Measurements from ENCODE around the gene LMO7.
"Not testable (repeated sequence)": the region's sequence is repeated elsewhere in the genome, so short reads cannot be mapped to it uniquely, and the experiment has no call there.

LMO7 gene

DNA sequence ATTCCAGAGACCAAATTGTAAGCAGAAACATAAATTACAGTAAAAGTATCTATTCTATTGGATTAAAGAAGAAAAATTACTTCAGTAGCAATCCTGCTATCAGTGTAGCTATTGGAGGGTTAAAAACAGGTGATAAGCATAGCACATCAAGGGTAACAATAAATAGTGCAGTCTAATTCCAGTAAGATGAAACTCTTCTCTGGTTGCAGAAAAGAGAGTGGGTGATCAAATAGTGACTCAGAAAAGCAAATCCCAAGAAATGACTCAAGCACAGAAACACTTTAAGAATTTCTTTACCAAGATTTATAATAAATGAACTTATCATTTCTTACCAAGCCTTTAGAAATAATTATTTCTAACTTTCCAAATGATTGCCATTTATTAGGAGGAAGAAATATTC, 135.7 kb downstream of the LMO7 start:
- no peak for DNase-seq (ENCODE audit: low read depth in 2 of 2)

DNA sequence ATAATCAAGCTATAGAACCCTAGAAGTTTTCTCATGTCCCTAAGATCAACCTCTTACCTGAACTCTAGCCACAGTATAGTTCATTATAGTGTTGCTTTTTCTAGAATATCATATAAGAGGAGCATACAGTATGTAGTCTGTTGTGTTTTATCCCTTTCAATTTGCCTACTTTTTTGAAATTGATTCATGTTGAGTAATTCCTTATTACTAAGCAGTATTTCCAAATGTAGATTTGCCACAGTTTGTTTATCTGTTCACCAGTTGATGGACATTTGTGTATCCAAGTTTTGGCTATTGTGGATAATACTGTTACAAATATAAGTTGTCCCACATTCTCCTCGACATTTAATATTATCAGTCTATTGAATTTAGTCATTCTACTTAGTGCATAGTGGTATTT, 138.0 kb downstream of the LMO7 start:
- DNase-seq (ENCODE audit: low read depth in 2 of 2) = no peak

DNA sequence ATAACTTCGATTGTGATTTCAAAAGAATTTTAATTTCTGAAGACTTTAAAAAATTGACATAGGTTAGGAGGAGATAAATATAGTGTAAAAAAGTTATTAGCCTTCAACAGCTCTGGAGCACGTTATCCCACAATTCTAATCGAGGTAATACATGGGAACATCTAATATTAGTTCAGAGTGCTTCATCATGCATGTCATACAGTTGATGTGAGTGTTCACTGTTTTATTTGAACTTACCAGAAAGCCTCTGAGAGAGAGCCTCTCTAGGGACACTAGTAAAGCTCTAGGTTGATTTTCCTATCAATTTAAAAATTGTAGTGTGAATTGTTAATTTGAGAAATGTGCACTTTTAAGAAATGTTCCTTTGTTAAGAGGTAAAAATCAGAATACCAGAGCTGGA, 140.4 kb downstream of the LMO7 start:
- DNase-seq (ENCODE audit: low read depth in 2 of 2) = no peak

DNA sequence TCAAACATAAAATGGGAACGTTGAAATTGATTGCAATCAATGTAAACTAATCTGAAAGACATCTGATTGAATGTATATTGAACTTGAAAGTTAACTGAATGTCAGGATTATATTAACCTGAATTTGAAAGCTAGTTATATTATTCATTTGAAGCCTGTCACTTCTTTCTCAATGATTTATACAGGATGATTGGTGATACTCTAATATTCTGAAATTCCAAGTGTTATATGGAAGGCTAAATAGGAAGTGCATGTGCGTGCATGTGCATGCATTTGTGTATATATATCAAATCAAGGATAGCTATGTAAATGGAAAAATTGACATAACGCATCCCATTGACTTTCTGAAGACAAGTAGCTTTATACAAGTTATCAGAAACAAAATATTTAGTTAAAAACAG, 143.3 kb downstream of the LMO7 start:
- no peak for DNase-seq (ENCODE audit: low read depth in 2 of 2)

DNA sequence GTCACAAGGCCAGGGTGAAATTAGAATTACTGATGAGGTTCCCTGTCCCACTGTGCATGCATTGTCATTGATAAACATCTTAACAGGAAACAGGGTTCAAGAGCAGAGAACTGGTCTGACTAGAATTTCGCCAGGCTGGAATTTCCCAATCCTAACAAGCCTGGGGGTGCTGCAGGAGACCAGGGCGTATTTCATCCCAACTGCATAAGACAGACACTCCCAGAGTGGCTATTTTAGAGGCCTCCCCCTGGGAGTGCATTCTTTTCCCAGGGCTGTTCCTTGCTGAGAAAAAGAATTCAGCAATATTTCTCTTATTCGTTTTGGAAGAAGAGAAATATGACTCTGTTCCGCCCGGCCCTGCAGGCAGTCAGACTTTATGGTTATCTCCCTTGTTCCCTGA, 144.0 kb downstream of the LMO7 start:
- not testable (repeated sequence) for DNase-seq (ENCODE audit: low read depth in 2 of 2)

DNA sequence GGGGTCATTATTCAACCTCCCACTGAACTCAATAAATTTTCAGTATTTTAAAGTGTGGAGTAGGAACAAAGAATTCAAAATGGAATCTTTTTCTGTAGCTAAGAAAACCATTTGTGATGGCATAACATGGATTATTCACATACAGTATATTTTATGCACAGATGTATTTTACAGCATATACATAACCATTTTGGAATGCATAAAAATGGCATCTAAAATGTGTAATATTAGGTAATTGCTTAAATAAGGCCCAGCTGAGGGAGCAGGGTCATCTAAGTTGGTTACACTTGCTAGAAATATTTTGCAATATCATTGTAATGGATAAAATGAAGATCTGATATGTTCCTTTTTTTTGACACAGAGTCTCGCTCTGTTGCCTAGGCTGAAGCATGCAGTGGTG, 146.9 kb downstream of the LMO7 start:
- DNase-seq (ENCODE audit: low read depth in 2 of 2) = no peak

DNA sequence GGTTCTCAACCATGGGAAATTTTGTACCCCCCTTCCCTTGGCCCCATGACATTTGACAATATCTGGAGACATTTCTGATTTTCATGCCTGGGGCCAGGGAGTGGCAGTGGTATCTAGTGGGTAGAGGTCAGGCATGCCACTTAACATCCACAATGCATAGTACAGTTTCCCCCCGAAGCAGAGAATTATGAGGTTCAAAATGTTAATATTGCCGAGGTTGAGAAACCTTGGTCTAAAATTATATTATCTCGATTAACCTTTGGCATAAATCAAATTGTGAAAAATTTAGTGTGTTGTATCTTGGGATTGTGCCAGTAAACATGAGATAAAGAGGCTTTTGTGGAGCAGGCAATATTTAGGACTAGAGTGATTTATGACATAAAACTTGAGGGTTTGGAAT, 147.9 kb downstream of the LMO7 start:
- no peak for DNase-seq (ENCODE audit: low read depth in 2 of 2)

DNA sequence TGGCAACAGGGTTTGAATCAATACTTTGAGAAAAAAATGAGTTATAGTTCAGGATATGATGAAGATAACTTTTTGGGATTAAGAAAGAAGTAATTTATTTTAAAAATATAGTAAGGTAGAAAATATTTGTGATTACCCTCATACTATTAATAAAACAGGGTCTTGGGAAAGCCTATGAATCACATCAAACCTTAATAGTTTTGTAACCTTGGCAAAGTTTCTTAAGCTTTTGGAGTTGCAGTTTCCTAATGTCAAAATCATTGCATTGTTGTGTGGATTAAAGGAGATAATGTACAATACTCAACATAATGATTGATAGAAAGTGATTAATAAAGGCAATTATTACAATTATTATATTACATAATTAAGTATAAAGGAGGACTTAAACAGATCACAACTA, 149.0 kb downstream of the LMO7 start:
- no peak for DNase-seq (ENCODE audit: low read depth in 2 of 2)

DNA sequence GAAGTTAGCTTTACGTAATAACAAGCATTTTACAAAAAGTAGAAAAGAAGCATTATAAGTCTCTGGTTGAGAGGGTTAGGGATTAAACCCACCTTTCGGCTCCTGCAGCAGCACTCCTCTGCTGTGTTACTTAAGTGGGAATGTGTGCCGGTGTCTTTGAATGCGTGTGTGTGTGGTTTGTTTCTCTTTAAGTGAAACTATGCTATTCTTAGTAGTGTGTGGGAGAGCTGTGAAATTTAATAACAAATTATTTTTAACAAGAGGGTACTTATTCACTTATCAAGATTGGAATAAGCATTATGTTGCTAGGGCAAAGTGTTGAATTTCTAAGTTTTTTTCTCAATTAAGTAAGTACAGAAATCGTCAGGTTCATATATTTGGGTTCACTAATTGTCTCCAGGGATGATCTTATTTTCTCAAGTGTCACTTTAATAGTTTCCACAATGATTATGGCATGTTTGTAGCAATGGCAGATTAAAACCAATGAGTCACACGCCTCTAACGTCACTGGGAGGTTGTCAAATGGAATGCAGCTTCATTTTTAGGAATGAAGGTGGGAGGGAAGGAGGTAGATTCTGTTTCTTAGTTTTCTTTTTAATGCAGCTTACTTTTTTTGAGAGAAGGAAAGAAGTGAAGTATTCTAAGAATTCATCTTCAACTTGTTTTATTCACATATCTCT, 151.3 kb downstream of the LMO7 start:
- no peak for DNase-seq (ENCODE audit: low read depth in 2 of 2)

DNA sequence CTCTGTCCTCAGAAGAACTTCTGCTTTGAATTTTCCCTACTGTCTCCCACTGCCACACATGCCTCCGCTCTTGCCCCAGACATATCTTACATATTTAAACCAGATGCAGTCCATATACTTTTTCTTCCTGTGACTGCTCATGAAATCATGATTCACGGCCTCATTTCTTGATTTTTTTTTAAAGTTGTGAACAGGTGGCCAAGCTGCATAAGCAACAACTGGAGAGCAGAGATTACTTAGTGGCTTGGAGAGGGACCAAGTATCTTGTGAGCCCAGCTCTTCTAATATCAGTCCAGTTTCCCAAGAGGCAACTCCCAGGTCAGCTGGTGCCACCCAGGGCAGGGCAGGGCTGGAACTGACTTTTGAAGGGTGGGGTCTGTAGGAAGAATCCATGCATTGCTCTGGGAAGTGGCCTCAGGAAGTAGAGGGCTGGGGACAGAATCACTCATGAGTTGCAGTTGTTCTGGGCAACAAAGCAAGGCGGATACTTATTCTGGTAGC, 152.4 kb downstream of the LMO7 start:
- DNase-seq (ENCODE audit: low read depth in 2 of 2) = no peak

DNA sequence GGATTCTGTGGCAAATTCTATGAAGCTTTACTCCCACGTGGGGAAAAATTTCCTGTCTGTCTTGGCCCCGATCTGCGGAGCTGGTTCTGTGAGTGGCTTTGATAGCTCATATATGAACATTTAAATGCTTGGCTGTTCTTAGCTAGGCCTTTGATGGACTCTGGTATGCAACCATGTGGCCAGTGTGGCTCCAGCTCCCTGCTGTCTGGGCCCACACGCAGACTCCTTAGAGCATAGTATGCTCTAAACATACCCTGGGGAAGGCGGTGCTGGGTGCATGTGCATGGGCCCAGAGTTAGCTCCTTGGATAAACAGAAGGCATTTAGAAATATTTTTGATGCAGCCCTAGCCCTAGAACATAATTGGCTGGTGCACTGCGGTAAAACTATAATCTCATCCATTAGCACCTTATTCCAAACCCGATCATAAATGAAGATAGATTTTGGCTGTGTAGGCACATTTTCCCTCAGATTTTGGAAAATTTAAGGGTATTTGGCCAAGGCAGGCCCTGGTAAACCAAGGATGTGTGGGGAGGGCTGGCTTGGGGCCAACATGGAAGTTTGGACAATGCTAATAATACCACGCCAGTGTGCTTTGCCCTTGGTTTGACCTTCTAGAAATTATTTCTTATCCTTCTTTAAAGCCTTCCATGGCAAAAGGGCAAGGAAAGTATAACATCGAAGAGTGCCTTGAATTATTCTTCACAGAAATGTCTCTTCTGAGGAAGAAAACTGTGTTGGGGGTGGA, 153.5 kb downstream of the LMO7 start:
- DNase-seq (ENCODE audit: low read depth in 2 of 2) = no peak

DNA sequence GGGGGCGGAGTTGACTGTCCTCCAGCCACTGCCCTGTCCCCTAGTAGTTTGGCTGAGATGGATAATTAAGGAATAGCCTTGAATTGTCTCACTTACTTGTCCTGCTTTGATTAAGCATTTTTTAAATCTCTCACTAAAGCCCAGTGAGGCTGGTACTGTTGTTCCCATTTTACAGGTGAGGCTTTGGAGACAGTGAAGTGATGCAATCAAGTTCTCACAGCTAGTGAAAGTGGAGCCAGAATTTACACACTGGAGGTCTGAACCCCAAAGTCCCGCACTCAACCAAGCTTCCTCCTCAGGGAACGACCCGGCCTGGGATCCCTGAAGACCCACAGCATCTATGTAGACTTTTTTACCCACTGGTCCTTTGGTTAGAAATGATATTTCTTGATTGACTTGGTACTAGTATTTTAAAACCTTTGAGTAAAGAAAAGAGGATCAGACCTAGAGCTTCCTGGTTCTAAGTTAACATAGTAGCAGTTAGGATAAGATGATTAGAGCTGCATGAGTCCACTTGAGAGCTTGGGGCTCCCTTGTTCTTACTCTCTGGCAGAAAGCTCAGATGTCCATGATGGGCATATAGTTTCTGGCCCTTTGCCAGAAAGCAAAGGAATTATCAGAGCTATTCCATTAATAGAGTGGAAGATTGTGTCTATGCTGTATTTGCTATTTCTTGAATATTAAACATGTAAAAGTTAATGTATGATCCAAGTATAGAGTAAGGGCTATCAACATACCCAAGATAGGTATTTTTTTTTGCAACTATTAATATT, 154.3 kb downstream of the LMO7 start:
- no peak for DNase-seq (ENCODE audit: low read depth in 2 of 2)

DNA sequence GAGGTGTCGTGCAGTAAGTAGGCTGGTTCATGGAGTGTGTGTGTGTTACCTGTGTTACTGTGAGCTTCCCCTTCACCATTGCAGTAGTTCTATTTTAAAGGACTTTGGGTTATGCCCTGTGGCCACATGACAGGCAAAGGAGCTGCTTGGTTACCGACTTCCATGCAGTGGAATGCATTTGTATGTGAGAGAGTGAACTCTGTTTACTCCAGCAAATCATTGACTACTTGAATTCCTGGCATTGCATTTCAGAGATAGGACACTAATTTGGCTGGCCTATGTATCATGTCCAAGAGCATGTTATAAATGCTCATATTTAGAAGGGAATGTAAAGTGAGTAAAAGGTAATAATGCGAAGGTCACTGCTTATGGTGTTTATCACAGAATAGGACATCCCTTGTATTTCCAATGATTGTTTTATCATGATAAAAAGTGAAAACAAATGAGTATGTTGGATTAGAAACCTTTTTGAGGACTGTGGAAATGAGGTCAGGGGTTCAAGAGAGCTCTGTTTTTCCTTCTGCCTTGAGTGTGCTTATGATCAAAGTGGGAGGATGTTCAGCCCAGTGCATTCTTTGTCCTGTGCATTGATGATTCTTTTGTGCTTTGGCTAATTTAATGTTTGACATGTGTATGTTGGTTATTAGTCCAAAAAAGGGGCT, 156.5 kb downstream of the LMO7 start:
- DNase-seq (ENCODE audit: low read depth in 2 of 2) = no peak

DNA sequence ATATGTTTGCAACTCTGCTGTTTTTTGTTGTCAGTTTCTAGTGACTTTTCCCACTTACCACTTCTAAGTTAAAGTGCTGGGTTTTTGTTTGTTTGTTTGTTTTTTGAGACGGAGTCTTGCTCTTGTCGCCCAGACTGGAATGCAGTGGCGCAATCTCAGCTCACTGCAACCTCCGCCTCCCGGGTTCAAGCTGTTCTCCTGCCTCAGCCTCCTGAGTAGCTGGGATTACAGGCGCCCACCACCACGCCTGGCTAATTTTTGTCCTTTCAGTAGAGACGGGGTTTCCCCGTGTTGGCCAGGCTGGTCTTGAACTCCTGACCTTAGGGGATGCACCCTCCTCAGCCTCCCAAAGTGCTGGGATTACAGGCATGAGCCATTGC, 157.0 kb downstream of the LMO7 start:
- not testable (repeated sequence) for DNase-seq (ENCODE audit: low read depth in 2 of 2)

DNA sequence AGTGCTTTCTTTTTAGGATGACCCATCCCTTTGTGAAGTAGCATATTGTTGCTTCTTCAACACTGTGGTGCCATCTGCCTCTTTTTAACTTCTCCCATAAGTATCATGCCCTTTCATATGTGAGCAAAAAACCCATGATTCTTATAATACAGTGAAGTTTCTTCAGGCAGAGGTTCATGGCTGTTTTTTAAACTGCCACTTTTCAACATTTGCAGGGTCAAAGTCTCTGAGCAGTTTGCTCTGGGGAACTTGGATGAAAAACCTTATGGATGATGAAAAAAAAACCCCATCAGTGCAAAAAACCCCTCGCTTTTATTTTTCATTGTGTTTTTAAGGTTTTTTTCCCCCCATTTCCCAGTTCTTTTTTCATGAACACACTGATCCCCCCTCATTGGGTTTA, 158.5 kb downstream of the LMO7 start:
- DNase-seq (ENCODE audit: low read depth in 2 of 2) = no peak

DNA sequence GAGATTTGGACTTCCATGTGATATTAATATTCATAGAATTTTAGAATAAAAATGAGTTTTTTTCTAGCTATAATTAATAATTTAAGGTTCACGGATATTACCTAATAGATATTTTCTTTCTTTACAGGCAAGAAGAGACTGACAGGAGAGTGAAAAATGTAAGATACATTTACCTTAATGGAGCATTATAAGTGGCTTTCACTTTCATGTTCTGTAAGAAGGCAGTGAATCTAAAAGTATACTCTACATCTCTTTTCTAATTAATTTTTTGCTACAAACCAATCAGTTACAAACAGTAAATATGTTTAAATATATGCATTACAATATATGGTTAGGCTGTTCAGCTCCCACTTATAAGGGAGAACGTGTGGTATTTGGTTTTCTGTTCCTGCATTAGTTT, 159.1 kb downstream of the LMO7 start:
- DNase-seq (ENCODE audit: low read depth in 2 of 2) = no peak

DNA sequence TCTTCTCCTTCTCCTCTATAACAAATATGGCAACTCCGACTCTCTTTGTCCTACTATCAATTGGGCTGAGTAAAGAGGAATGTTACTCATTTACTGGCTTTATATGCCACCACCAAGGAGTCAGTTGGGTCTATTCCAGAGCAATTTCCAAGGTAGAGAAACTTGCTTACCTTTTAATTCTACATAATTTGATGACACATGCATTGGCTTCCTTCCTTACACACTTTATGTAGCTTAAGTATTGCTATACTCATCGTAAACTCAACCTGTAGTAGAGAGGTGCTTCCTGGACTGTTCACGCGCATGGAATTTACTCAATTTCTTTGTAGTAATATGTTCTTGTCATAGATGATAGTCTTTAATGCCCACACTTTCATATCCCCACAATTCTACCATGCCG, 160.7 kb downstream of the LMO7 start:
- DNase-seq (ENCODE audit: low read depth in 2 of 2) = no peak

DNA sequence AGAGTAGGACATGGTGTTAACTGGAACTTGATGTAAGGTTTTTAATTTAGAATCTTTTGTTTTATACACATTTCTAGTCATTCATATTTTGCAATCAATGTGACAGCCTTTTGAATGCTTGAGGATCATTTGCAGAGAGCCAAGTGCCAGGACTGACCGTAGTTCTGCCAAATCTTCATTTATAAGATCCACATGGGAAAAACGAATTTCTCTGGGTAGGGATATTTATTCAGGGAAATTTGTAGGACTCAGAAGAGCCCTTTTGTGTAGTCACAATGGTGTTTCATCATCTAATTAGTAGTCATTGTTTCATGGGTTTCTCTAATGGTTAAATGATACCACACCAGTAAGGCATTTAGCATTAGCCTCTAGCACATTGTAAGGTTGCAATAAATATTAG, 161.1 kb downstream of the LMO7 start:
- DNase-seq (ENCODE audit: low read depth in 2 of 2) = no peak

DNA sequence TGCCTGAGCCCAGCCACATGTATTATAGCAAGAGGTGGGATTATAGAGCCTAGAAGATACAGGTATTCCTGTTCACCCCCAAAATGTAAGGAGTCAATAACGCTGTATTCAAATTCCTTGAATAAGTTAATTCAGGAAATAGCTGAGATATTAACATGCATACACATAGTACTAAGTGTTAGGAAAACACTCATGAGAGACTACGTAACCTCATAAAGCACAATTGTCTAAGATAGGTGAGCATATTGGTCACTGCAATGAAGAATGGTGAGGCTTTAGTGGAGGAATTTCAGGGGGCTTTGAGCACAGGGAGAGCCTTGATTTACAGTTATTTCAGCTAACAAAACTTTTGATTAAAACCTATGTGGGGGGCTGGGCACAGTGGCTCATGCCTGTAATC, 161.6 kb downstream of the LMO7 start:
- no peak for DNase-seq (ENCODE audit: low read depth in 2 of 2)

DNA sequence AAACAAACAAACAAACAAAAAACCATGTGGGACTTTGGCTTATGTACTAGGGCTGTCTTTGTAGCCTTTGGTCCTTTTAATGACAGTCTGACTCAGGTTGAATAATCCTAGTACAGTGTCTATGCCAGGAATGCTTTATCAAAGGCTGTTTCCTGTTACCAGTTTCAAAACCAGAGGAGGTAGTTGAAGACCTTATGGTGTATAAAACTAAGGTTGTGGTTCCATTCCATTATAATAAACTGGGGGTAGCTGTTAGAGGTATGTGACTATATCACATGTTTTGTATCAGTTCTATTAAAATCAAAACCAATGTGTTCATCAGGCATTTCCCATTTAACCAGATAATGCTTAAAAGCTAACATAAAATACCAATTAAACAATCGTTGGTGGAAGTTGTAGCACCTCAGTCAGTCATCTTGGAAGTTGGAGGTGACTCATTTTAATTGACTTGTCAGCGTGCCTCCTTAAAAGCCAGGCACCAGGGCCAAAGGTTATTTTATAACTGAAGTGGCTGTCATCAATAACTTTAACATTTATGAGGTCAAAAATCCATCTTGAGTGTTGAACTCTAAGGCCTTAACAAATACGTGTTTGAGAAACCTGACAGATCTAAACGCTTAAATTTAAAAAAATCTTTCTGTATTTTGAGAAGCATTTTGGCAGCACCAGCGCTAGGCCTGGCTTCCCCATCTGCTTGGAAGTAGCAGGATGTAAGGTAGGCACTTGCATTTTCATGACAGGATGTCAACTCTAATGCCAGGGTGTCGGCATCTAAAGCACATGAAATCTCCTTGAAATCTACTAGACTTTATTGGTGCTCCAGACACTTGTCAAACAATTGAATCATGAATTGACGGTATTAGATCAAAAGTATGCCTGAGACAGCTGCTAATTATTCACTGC, 162.5 kb downstream of the LMO7 start:
- DNase-seq (ENCODE audit: low read depth in 2 of 2) = no peak

DNA sequence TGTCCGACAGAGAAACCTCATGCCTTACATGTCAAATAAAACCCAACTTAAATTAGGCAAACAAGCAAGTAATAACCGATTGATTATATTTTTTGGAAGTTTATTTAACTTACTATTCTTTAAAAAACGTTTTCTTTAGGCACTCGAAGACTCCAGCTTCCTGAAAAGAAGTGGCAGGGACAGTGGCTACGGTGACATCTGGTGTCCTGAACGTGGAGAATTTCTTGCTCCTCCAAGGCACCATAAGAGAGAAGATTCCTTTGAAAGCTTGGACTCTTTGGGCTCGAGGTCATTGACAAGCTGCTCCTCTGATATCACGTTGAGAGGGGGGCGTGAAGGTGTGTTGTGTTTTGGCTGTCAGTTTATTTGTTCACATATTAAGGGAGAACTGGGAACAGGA, 164.4 kb downstream of the LMO7 start:
- no peak for DNase-seq (ENCODE audit: low read depth in 2 of 2)

All from stimulated activated CD8-positive, alpha-beta memory T cell treated with anti-CD3 and anti-CD28 coated beads, Interleukin-2, amount 100 ng/mL, for 1 hour (primary cell).